A673 (cell line): Measurements from ENCODE around the gene SPINK1. TPM values are rescaled to one million over a fixed set of nuclear protein-coding genes. Genes with fewer than 3 reads are reported as not detected.
A peak's percentile ranks its signal among the peaks of the same experiment; 100 is the strongest.

Experiments used
- BruUV-seq: library from RNA; stranded (reverse); fragments of 400-500 nt; replicated peaks from 2 replicates; lab custom pipeline; 2021; lab: Mats Ljungman, UMichigan
- CTCF ChIA-PET: fragments of 300-600 bp; sonication (Branson Sonifier 250); formaldehyde crosslinking; loops from one replicate; lab custom pipeline; 2022; ENCODE audit warnings: antibody characterized with exemption; lab: Charles Lee
- POLR2A ChIA-PET: fragments of 300-600 bp; sonication (Branson Sonifier 250); formaldehyde crosslinking; loops from one replicate; lab custom pipeline; 2022; ENCODE audit warnings: antibody characterized with exemption; ENCODE audit not compliant: low non-redundant PET; lab: Charles Lee
- DNase-seq: peaks from one replicate; pipeline ENCODE4 v3.0.0-alpha.2; 2015; ENCODE audit warnings: low spot score
- H3K27ac ChIP-seq: fragments of 200-600 bp; sonication (generic); 2 replicates; pipeline ENCODE4 v1.5.1; 2016; ENCODE audit warnings: mixed run types, low read depth, mild to moderate bottlenecking, mixed read lengths, antibody characterized with exemption, low read length; ENCODE audit not compliant: poor library complexity, severe bottlenecking
- H3K27me3 ChIP-seq: fragments of 200-600 bp; sonication (generic); replicated peaks from 2 replicates; pipeline ENCODE4 v1.6.1; 2017; ENCODE audit warnings: mixed run types, low read depth, mild to moderate bottlenecking, mixed read lengths, antibody characterized with exemption, low read length; ENCODE audit not compliant: insufficient read depth, poor library complexity
- H3K36me3 ChIP-seq: fragments of 200-600 bp; sonication (generic); 2 replicates; pipeline ENCODE4 v1.6.1; 2016; ENCODE audit warnings: mixed run types, mild to moderate bottlenecking, mixed read lengths, antibody characterized with exemption, low read length; ENCODE audit not compliant: insufficient read depth, poor library complexity, severe bottlenecking
- H3K4me1 ChIP-seq: fragments of 200-600 bp; sonication (generic); 2 replicates; pipeline ENCODE4 v1.6.1; 2017; ENCODE audit warnings: mixed run types, mild to moderate bottlenecking, mixed read lengths, antibody characterized with exemption, low read length; ENCODE audit not compliant: insufficient read depth, poor library complexity, severe bottlenecking
- H3K4me3 ChIP-seq: fragments of 200-600 bp; sonication (generic); 2 replicates; pipeline ENCODE4 v1.5.1; 2016; ENCODE audit warnings: low read depth, mixed run types, mild to moderate bottlenecking, mixed read lengths, low read length; ENCODE audit not compliant: poor library complexity, severe bottlenecking
- H3K9me3 ChIP-seq: fragments of 200-600 bp; sonication (generic); 2 replicates; pipeline ENCODE4 v1.6.1; 2016; ENCODE audit warnings: mixed run types, low read depth, mild to moderate bottlenecking, mixed read lengths, antibody characterized with exemption, low read length; ENCODE audit not compliant: poor library complexity, severe bottlenecking
- CTCF ChIP-seq: fragments of 300-800, 200-600 bp; sonication (generic); conservative IDR thresholded peaks from 2 replicates; pipeline ENCODE4 v1.5.1; 2017; ENCODE audit warnings: low read depth, mild to moderate bottlenecking, antibody characterized with exemption, low read length, moderate library complexity, mixed read lengths
- EZH2 ChIP-seq: fragments of 200-600 bp; sonication (generic); IDR thresholded peaks from 2 replicates; pipeline ENCODE4 v1.6.1; 2017; ENCODE audit warnings: borderline replicate concordance, low read depth, mild to moderate bottlenecking, mixed read lengths, antibody characterized with exemption, low read length; ENCODE audit not compliant: poor library complexity, severe bottlenecking
- intact Hi-C: fragments of 100-400 bp; cut with micrococcal nuclease; formaldehyde crosslinking; loops from one replicate; pipeline ENCODE4 v1.10.0; 2022; ENCODE audit not compliant: unreplicated experiment
- total RNA-seq: library from RNA; stranded (reverse); gene quantifications from 2 replicates; pipeline ENCODE4 v1.2.3, GENCODE V29; 2021

Gene SPINK1
- total RNA-seq, 1 experiment from 2014 or later, result not detected

- BruUV-seq, result no TSS peak
- CTCF ChIA-PET, result no interaction called here
- POLR2A ChIA-PET, result no interaction called here
- DNase-seq, result no peak
- TF ChIP-seq CTCF, result no peak
- no peak for TF ChIP-seq EZH2
- intact Hi-C loops, result no loop called here
- Histone ChIP-seq H3K27me3 (no peaks in the 10 kb centered on the region), H3K4me1 (peaks cover 18% of the 10 kb centered on the region), H3K9me3 (no peaks in the 10 kb centered on the region), H3K4me3 (no peak overlapping the region), H3K27ac (no peak overlapping the region), H3K36me3 (no peaks in the 10 kb centered on the region)
These were observed 47.1 kb downstream of the SPINK1 start for GRCh38 chr5:147784146-147784987.

DNA sequence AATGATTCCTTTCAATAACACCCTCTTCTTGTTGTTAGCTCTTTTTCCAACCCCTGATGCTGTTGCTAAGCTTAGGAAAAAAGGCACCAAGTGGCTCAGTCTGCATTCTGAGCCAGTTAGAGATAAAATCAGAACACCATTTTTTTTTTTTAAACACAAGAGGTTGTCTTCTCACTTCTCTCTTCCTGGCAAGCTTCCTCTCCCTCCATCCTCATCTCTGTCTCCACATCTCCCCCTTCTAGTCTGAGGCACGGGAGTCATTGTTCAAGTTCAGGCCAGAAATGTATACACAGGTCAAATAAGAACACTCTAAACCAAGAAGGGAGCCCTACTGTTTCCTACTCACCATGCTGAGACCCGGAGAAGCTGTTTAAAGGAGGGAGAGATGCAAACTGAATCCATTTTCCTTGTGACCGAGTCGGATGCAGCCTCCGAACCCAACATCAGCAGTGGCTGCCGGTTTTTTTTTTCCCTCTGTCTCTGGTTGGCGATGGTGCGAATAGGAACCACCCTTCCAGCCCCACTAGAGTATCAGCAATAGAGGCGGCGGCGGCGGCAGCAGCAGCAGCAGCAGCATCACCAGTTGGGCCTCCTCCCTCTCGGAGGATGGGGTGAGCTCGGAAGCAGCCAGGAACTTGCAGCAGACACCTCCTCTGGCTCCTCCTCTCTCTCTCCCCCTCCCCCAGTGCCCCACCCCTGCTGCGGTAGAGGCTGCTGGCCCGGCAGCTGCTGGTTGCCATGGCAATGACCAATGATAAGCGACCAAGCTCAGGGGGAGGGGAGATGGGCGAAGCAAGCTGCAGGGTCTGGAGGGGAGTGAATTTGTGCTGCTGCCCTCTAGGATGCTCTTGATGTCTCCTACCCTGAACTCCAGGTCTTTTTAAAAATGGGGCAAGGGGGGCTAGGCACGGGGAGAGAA lies 49.1 kb downstream of the SPINK1 start, which contains the start of gene JAKMIP2:
Gene JAKMIP2 (minus strand): TSS at position 619 of the 919 bp plus-strand sequence. CDS start 110,922 bp downstream, outside the sequence.
- Histone ChIP-seq H3K27me3 (no peaks in the 10 kb centered on the region), H3K4me3 (peak within 1 kb of the TSS; percentile 74), H3K36me3 (peaks cover under 1% of the 10 kb centered on the region), H3K4me1 (peaks cover 31% of the 10 kb centered on the region), H3K9me3 (no peaks in the 10 kb centered on the region), H3K27ac (peak within 1 kb of the TSS; percentile 86)
- DNase-seq, result peak; percentile 99
- BruUV-seq, result TSS peak; percentile 72
- POLR2A ChIA-PET, result interaction anchor here (0.6 to 0.7 kb wide), 4 partner anchors 20 to 48 kb away, joined by 3 to 4 read pairs (median 3); no protein-coding TSS in a partner anchor
- intact Hi-C loops, result loop anchor here (2.0 kb wide), 1 partner anchor 20 kb away; no protein-coding TSS in a partner anchor
- TF ChIP-seq EZH2 (no peak), CTCF (0 out of 2 replicates have a peak, but pooled peaks have one; percentile 29)
- CTCF ChIA-PET, result interaction anchor here (1.0 to 1.5 kb wide), 2 partner anchors 37 to 155 kb away, joined by 4 to 5 read pairs; no protein-coding TSS in a partner anchor
